Erythroblast (primary cell): ENCODE measurements around the gene ANK3.

Source experiments
- GATA1 ChIP-seq: IDR thresholded peaks from 2 replicates; pipeline ENCODE4 v1.6.1; 2011; ENCODE audit warnings: low read depth, mild to moderate bottlenecking, control low read depth, low read length, moderate library complexity
- POLR2A ChIP-seq: IDR thresholded peaks from 2 replicates; pipeline ENCODE4 v1.6.1; 2011; ENCODE audit warnings: mild to moderate bottlenecking, low read length

DNA sequence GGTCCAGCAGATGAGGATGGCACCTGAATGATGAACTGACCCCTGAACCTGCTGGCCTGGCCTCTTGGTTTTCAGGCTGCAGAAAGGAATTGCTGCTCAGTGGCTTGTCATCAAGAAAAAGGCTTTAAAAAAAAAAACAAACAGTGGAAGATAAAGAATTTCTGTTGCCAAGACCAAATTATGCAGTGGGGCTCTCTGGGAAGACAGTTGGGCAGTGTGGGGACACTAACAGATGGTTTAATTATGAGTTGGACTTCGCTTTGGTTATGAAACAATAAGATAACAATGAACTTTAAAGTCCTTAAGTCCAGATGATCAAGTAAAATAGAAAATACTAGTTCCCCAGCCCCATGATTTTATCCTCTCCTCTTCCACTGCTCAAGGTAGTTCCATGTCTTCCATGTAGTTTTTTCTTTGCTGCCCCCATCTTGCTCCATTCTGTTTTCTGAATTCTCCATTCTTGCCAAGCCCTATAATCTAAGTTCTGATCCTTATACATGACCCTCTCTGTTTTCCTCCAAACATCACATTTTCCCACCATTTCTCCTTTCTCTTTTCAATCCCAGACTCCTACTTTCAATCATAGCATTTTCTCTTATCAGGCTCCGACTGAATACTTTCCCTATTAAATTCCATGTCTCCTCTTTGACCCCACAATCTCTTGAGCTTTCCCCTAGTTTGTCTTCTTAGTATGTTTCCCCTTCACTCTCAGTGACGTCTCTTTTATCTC lies 52.6 kb downstream of the ANK3 start:
- TF ChIP-seq POLR2A, result no peak
- no peak for TF ChIP-seq GATA1
